ENCODE data around the gene NAV1. TPM values are rescaled to one million over a fixed set of nuclear protein-coding genes. Genes with fewer than 3 reads are reported as not detected.
"Not testable (repeated sequence)": the region's sequence is repeated elsewhere in the genome, so short reads cannot be mapped to it uniquely, and the experiment has no call there.

NAV1 gene
- total RNA-seq, 1 donor from 2014 or later, result 288 TPM

DNA sequence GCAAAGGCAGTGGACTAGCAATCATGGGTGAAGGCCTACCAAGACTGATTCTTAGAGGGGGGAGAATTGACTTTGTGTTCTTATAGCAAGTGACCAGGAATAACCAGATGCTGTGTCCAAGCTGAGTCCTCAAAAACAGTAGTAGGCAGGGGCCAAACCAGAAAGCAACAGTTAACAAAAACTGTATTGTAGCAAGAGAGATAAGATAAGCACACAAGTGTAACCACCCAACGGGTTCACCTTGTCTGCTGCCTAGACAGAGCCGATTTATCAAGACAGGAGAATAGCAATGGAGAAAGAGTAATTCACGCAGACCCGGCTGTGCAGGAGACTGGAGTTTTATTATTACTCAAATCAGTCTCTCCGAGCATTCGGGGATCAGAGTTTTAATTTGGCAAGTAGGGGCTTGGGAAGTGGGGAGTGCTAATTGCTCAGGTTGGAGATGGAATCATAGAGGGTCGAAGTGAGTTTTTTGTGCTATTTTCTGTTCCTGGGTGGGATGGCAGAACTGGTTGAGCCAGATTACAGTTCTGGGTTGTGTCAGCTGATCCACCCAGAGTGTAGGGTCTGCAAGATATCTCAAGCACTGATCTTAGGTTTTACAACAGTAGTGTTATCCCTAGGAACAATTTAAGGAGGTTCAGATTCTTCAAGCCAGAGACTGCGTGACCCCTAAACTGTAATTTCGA, 23.7 kb upstream of the NAV1 start:
- H3K4me3 Mint-ChIP-seq (ENCODE audit: unreplicated experiment), result no peak overlapping the region
- no peaks in the 10 kb centered on the region for H3K36me3 Mint-ChIP-seq (ENCODE audit: unreplicated experiment)
- H3K27ac Mint-ChIP-seq (ENCODE audit: unreplicated experiment), result no peak overlapping the region
- peaks cover 22% of the 10 kb centered on the region for H3K4me1 Mint-ChIP-seq (ENCODE audit: unreplicated experiment)
- H3K27me3 Mint-ChIP-seq (ENCODE audit: unreplicated experiment), result no peaks in the 10 kb centered on the region
- no peaks in the 10 kb centered on the region for H3K9me3 Mint-ChIP-seq (ENCODE audit: unreplicated experiment)
- TF ChIP-seq, protein P1, sequence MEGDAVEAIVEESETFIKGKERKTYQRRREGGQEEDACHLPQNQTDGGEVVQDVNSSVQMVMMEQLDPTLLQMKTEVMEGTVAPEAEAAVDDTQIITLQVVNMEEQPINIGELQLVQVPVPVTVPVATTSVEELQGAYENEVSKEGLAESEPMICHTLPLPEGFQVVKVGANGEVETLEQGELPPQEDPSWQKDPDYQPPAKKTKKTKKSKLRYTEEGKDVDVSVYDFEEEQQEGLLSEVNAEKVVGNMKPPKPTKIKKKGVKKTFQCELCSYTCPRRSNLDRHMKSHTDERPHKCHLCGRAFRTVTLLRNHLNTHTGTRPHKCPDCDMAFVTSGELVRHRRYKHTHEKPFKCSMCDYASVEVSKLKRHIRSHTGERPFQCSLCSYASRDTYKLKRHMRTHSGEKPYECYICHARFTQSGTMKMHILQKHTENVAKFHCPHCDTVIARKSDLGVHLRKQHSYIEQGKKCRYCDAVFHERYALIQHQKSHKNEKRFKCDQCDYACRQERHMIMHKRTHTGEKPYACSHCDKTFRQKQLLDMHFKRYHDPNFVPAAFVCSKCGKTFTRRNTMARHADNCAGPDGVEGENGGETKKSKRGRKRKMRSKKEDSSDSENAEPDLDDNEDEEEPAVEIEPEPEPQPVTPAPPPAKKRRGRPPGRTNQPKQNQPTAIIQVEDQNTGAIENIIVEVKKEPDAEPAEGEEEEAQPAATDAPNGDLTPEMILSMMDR (IDR thresholded peaks at IDR 0.05), result no peak
- no peak for DNase-seq (ENCODE audit: extremely low spot score, unreplicated experiment)

DNA sequence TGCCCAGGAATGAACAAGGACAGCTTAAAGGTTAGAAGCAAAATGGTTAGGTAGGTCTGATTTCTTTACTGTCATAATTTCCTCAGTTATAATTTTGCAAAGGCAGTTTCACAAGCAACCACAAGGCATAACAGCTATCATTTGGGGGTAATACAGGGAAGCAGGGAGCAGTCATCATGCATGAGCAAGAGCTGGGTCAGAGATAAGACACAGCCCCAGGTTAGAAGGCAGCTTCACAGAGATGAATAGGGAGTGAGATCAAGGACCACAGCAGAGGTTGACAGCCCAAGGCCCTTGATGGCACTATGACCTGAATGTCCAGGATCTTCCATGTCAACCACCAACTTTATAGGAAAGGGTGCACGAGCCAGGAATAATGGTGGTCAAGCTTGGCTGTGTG, 23.0 kb upstream of the NAV1 start:
- TF ChIP-seq, protein P1 (IDR thresholded peaks at IDR 0.05), result no peak
- Mint-ChIP-seq H3K27me3 (ENCODE audit: unreplicated experiment) (no peaks in the 10 kb centered on the region), H3K4me3 (ENCODE audit: unreplicated experiment) (no peak overlapping the region), H3K4me1 (ENCODE audit: unreplicated experiment) (peaks cover 22% of the 10 kb centered on the region), H3K36me3 (ENCODE audit: unreplicated experiment) (no peaks in the 10 kb centered on the region), H3K27ac (ENCODE audit: unreplicated experiment) (no peak overlapping the region), H3K9me3 (ENCODE audit: unreplicated experiment) (no peaks in the 10 kb centered on the region)
- no peak for DNase-seq (ENCODE audit: extremely low spot score, unreplicated experiment)

DNA sequence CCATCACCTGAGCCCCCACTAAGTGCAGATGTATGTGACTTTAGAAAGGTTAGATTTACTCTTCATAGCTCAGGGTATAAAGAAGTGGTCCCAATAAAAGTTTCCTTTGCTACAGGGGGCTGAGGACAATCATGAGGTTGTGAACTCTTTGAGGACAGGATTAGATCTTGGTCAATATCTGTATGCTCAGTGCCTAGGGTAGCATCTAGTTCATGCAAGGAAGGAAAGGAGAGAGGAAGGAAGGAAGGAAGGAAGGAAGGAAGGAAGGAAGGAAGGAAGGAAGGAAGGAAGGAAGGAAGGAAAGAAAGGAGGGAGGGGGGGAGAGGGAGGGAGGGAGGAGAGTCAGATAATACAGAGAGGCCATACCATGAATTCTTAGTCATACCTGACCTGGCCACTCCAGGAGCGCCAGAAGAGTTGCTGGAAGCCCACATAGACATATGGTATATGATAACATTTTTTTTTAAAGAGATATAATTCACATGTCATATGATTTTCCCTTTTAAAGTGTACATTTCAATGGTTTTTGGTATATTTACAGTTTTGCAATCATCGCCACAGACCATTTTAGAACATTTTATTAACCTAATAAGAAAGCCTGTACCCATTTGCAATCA, 22.3 kb upstream of the NAV1 start:
- H3K27me3 Mint-ChIP-seq (ENCODE audit: unreplicated experiment), result no peaks in the 10 kb centered on the region
- no peaks in the 10 kb centered on the region for H3K9me3 Mint-ChIP-seq (ENCODE audit: unreplicated experiment)
- no peaks in the 10 kb centered on the region for H3K36me3 Mint-ChIP-seq (ENCODE audit: unreplicated experiment)
- TF ChIP-seq, protein P1 (IDR thresholded peaks at IDR 0.05), result no peak
- no peak for DNase-seq (ENCODE audit: extremely low spot score, unreplicated experiment)
- no peak overlapping the region for H3K4me3 Mint-ChIP-seq (ENCODE audit: unreplicated experiment)
- peaks cover 19% of the 10 kb centered on the region for H3K4me1 Mint-ChIP-seq (ENCODE audit: unreplicated experiment)
- no peak overlapping the region for H3K27ac Mint-ChIP-seq (ENCODE audit: unreplicated experiment)

DNA sequence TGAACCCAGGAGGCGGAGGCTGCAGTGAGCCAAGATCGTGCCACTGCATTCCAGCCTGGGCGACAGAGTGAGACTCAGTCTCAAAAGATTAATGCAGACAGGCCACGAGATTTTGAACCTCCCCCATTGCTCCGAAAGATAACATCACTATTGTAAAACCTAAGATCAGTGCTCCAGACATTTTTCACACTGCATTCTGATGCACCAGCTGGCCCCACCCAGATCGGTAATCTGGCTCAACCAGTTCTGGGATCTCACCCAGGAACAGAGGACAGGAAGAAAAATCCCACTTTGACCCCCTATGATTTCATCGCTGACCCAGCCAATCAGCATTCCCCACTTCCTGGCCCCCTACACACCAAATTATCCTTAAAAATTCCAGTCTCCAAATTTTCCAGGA, 21.3 kb upstream of the NAV1 start:
- Mint-ChIP-seq H3K36me3 (ENCODE audit: unreplicated experiment) (no peaks in the 10 kb centered on the region), H3K4me3 (ENCODE audit: unreplicated experiment) (no peak overlapping the region), H3K27ac (ENCODE audit: unreplicated experiment) (no peak overlapping the region), H3K9me3 (ENCODE audit: unreplicated experiment) (no peaks in the 10 kb centered on the region), H3K27me3 (ENCODE audit: unreplicated experiment) (no peaks in the 10 kb centered on the region), H3K4me1 (ENCODE audit: unreplicated experiment) (peaks cover 9% of the 10 kb centered on the region)
- TF ChIP-seq, protein P1 (IDR thresholded peaks at IDR 0.05), result no peak
- no peak for DNase-seq (ENCODE audit: extremely low spot score, unreplicated experiment)

DNA sequence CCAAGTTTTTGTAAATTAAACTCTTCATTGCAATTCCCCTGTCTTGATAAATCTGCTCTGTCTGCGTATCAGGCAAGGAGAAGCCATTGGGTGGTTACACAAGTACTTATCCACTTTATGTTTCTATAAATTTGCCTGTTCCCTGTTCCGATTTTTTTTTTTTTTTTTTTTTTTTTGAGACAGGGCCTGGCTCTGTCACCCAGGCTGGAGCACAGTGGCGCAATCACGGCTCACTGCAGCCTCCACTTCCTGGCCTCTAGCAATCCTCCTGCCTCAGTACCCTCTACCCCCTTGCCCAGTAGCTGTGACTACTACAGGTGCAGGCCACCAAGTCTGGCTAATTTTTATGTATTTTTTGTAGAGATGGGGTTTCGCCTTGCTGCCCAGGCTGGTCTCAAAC, 20.9 kb upstream of the NAV1 start:
- H3K27ac Mint-ChIP-seq (ENCODE audit: unreplicated experiment), result no peak overlapping the region
- H3K36me3 Mint-ChIP-seq (ENCODE audit: unreplicated experiment), result no peaks in the 10 kb centered on the region
- no peak overlapping the region for H3K4me3 Mint-ChIP-seq (ENCODE audit: unreplicated experiment)
- TF ChIP-seq, protein P1 (IDR thresholded peaks at IDR 0.05), result no peak
- no peak for DNase-seq (ENCODE audit: extremely low spot score, unreplicated experiment)
- no peaks in the 10 kb centered on the region for H3K9me3 Mint-ChIP-seq (ENCODE audit: unreplicated experiment)
- H3K4me1 Mint-ChIP-seq (ENCODE audit: unreplicated experiment), result peaks cover 4% of the 10 kb centered on the region
- H3K27me3 Mint-ChIP-seq (ENCODE audit: unreplicated experiment), result no peaks in the 10 kb centered on the region

DNA sequence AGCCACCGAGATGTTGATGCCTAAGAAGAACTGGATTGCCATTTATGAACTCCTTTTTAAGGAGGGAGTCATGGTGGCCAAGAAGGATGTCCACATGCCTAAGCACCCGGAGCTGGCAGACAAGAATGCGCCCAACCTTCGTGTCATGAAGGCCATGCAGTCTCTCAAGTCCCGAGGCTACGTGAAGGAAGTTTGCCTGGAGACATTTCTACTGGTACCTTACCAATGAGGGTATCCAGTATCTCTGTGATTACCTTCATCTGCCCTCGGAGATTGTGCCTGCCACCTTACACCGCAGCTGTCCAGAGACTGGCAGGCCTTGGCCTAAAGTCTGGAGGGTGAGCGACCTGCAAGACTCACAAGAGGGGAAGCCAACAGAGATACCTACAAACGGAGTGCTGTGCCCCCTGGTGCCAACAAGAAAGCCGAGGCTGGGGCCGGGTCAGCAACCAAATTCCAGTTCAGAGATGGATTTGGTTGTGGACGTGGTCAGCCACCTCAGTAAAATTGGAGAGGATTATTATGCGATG, 18.8 kb upstream of the NAV1 start:
- not testable (repeated sequence) for H3K4me1 Mint-ChIP-seq (ENCODE audit: unreplicated experiment); H3K36me3 Mint-ChIP-seq (ENCODE audit: unreplicated experiment); H3K4me3 Mint-ChIP-seq (ENCODE audit: unreplicated experiment); DNase-seq (ENCODE audit: extremely low spot score, unreplicated experiment); H3K27me3 Mint-ChIP-seq (ENCODE audit: unreplicated experiment); H3K27ac Mint-ChIP-seq (ENCODE audit: unreplicated experiment); H3K9me3 Mint-ChIP-seq (ENCODE audit: unreplicated experiment)

All from osteocyte (in vitro differentiated cells).